K562 (cell line): Measurements from ENCODE around the gene CCNDBP1. TPM values are rescaled to one million over a fixed set of nuclear protein-coding genes. Genes with fewer than 3 reads are reported as not detected.

ENCODE experiments used
- BRCA1 ChIP-seq, 2 experiments: fragments of 450-650 bp in 1 of 2; sonication (generic) in 1 of 2; formaldehyde crosslinking in 1 of 2; IDR thresholded peaks; 2 replicates each; pipeline versions ENCODE4 v1.5.0 to v1.6.1; 2017 to 2020; ENCODE audit warnings: mild to moderate bottlenecking in 1 of 2, missing genetic modification reagents in 1 of 2
- DMBX1 ChIP-seq: fragments of 250-450 bp; sonication (Bioruptor Pico); IDR thresholded peaks from 2 replicates; pipeline ENCODE4 v1.8.0; 2022; ENCODE audit warnings: inconsistent platforms, mild to moderate bottlenecking, moderate library complexity, borderline replicate concordance
- JUN ChIP-seq, 2 experiments: sonication (generic) in 1 of 2; formaldehyde crosslinking in 1 of 2; IDR thresholded peaks; 2 replicates each; pipeline versions ENCODE4 v1.6.1 to v1.8.0; 2012 to 2022; ENCODE audit warnings: borderline replicate concordance in 2 of 2, mild to moderate bottlenecking in 2 of 2, improper control_type of control experiment in 1 of 2, low read depth in 1 of 2, low read length in 1 of 2, missing genetic modification reagents in 1 of 2
- MAFK ChIP-seq: IDR thresholded peaks from 2 replicates; pipeline ENCODE4 v1.6.1; 2011; ENCODE audit warnings: low read length, improper control_type of control experiment
- OTX1 ChIP-seq: fragments of 450-650 bp; formaldehyde crosslinking; IDR thresholded peaks from 2 replicates; pipeline ENCODE4 v1.4.0; 2022; ENCODE audit warnings: mild to moderate bottlenecking
- TCFL5 ChIP-seq: fragments of 250-450 bp; sonication (Bioruptor Pico); conservative IDR thresholded peaks from 2 replicates; pipeline ENCODE4 v1.6.1; 2021; ENCODE audit warnings: mild to moderate bottlenecking, moderate library complexity, matching md5 sums
- XRCC4 ChIP-seq: IDR thresholded peaks from one replicate; pipeline ENCODE4 v1.6.1; 2011; ENCODE audit not compliant: insufficient read depth, insufficient read length; ENCODE audit errors: extremely low read depth
- ZFPM2 ChIP-seq: fragments of 250-450 bp; sonication (Bioruptor Pico); IDR thresholded peaks from 2 replicates; pipeline ENCODE4 v1.5.1; 2022; ENCODE audit warnings: mild to moderate bottlenecking
- ZNF239 ChIP-seq: fragments of 250-450 bp; sonication (Bioruptor Pico); IDR thresholded peaks from 2 replicates; pipeline ENCODE4 v1.4.0; 2020; ENCODE audit warnings: mild to moderate bottlenecking
- ZNF75A ChIP-seq: fragments of 450-650 bp; formaldehyde crosslinking; IDR thresholded peaks from 2 replicates; pipeline ENCODE4 v1.4.0; 2020; ENCODE audit warnings: mild to moderate bottlenecking
- polyA plus RNA-seq, 8 experiments: library from polyadenylated mRNA; depleted of rRNA in 4 of 8; stranded (reverse) in 5 of 8; unstranded in 3 of 8; fragments of >200 nt; fragmentation: Nextera tagmentation in 2 of 8; fragmentation: Illumina TruSeq in 1 of 8; extraction: Ambion mirVana in 2 of 8; extraction: Trizol in 1 of 8; gene quantifications; 2 replicates each; pipeline versions ENCODE4 v1.2.1 to v1.2.3, GENCODE V29; 2011 to 2014; ENCODE audit warnings: inconsistent platforms in 1 of 8, missing spikeins in 1 of 8
- total RNA-seq, 7 experiments: library from RNA; depleted of rRNA in 6 of 7; stranded (reverse); fragments of >200 nt in 6 of 7; fragmentation: Illumina TruSeq in 2 of 7; extraction: Trizol in 2 of 7; gene quantifications; 2 replicates each; pipeline versions ENCODE4 v1.2.1 to v1.2.3, GENCODE V29; 2011 to 2021; ENCODE audit warnings: low replicate concordance in 1 of 7
- TF ChIP-seq, protein P1 (sequence below), 2 experiments: fragments of 450-650 bp in 1 of 2; sonication (generic) in 1 of 2; formaldehyde crosslinking; conservative IDR thresholded peaks; 2 replicates each; pipeline versions ENCODE4 v1.4.0 to v1.8.1; 2020 to 2022; ENCODE audit warnings: mild to moderate bottlenecking in 1 of 2, missing genetic modification reagents in 1 of 2
- TF ChIP-seq, protein P2 (sequence below), 2 experiments: IDR thresholded peaks; 2 replicates each; pipeline ENCODE4 v1.6.1; 2012; ENCODE audit warnings: improper control_type of control experiment in 2 of 2, low read depth in 2 of 2, low read length in 2 of 2, borderline replicate concordance in 1 of 2
- TF ChIP-seq, protein P3 (sequence below): fragments of 250-450 bp; sonication (Bioruptor Pico); IDR thresholded peaks from 2 replicates; pipeline ENCODE4 v1.4.0; 2020
- TF ChIP-seq, protein P4 (sequence below): fragments of 250-450 bp; sonication (Bioruptor Pico); IDR thresholded peaks from 2 replicates; pipeline ENCODE4 v1.9.0; 2021; ENCODE audit warnings: mild to moderate bottlenecking, inconsistent platforms

Gene CCNDBP1
- total and polyA plus RNA-seq, 9 of the 15 experiments (the other 6 are each of a cell fraction or from before 2014, with no cell fraction given): 37.0 to 111 (median 55.5) TPM

DNA sequence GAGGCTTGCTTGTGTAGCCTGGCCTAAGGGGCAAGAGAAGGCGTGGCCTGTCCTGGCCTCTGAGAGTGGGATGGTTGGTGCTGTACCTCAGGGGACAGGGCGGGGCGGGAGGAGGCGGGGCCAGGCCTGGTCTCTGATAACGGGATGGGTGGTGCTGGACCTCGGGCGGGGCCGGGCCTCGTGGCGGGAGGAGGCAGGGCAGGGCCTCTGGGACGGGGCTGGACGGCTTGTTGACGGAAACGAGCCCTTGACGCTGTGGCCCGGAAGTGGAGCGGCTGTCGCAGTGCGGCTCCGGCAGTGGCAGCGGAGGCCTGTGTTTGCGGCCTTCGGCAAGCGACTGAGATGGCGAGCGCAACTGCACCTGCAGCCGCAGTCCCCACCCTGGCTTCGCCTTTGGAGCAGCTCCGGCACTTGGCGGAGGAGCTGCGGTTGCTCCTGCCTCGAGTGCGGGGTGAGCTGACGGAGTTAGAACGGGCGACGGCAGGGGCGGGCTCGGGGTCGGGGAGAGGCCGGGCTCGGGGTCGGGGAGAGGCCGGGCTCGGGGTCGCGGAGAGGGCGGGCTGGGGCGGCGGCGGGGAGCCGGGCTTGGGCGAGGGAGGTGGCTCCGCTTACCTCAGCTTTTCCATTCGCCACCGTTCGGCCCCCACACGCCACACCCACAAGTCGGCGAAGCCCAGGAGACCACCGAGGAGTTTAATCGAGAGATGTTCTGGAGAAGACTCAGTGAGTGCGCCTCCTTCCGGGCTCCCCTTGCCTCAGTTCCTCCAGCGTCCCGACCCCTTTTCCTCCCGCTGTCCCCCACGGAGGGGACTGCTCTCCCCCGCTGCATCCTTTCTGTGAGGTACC lies at the start of gene CCNDBP1 (continued):
- TF ChIP-seq, protein P1, sequence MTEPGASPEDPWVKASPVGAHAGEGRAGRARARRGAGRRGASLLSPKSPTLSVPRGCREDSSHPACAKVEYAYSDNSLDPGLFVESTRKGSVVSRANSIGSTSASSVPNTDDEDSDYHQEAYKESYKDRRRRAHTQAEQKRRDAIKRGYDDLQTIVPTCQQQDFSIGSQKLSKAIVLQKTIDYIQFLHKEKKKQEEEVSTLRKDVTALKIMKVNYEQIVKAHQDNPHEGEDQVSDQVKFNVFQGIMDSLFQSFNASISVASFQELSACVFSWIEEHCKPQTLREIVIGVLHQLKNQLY (CRISPR knock-in tag; conservative IDR thresholded peaks at IDR 0.05): no peak; a peak in 1 of 4 replicates
- TF ChIP-seq, protein P2, sequence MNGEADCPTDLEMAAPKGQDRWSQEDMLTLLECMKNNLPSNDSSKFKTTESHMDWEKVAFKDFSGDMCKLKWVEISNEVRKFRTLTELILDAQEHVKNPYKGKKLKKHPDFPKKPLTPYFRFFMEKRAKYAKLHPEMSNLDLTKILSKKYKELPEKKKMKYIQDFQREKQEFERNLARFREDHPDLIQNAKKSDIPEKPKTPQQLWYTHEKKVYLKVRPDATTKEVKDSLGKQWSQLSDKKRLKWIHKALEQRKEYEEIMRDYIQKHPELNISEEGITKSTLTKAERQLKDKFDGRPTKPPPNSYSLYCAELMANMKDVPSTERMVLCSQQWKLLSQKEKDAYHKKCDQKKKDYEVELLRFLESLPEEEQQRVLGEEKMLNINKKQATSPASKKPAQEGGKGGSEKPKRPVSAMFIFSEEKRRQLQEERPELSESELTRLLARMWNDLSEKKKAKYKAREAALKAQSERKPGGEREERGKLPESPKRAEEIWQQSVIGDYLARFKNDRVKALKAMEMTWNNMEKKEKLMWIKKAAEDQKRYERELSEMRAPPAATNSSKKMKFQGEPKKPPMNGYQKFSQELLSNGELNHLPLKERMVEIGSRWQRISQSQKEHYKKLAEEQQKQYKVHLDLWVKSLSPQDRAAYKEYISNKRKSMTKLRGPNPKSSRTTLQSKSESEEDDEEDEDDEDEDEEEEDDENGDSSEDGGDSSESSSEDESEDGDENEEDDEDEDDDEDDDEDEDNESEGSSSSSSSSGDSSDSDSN (IDR thresholded peaks at IDR 0.05; ENCODE audit: borderline replicate concordance in 1 of 2, low read depth in 2 of 2, low read length in 2 of 2): peak in 1 of 2 experiments; percentile 76; a peak in 1 of 4 replicates
- TF ChIP-seq, protein P3, sequence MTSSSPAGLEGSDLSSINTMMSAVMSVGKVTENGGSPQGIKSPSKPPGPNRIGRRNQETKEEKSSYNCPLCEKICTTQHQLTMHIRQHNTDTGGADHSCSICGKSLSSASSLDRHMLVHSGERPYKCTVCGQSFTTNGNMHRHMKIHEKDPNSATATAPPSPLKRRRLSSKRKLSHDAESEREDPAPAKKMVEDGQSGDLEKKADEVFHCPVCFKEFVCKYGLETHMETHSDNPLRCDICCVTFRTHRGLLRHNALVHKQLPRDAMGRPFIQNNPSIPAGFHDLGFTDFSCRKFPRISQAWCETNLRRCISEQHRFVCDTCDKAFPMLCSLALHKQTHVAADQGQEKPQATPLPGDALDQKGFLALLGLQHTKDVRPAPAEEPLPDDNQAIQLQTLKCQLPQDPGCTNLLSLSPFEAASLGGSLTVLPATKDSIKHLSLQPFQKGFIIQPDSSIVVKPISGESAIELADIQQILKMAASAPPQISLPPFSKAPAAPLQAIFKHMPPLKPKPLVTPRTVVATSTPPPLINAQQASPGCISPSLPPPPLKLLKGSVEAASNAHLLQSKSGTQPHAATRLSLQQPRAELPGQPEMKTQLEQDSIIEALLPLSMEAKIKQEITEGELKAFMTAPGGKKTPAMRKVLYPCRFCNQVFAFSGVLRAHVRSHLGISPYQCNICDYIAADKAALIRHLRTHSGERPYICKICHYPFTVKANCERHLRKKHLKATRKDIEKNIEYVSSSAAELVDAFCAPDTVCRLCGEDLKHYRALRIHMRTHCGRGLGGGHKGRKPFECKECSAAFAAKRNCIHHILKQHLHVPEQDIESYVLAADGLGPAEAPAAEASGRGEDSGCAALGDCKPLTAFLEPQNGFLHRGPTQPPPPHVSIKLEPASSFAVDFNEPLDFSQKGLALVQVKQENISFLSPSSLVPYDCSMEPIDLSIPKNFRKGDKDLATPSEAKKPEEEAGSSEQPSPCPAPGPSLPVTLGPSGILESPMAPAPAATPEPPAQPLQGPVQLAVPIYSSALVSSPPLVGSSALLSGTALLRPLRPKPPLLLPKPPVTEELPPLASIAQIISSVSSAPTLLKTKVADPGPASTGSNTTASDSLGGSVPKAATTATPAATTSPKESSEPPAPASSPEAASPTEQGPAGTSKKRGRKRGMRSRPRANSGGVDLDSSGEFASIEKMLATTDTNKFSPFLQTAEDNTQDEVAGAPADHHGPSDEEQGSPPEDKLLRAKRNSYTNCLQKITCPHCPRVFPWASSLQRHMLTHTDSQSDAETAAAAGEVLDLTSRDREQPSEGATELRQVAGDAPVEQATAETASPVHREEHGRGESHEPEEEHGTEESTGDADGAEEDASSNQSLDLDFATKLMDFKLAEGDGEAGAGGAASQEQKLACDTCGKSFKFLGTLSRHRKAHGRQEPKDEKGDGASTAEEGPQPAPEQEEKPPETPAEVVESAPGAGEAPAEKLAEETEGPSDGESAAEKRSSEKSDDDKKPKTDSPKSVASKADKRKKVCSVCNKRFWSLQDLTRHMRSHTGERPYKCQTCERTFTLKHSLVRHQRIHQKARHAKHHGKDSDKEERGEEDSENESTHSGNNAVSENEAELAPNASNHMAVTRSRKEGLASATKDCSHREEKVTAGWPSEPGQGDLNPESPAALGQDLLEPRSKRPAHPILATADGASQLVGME (CRISPR knock-in tag): 0 out of 2 replicates have a peak, but pooled peaks have one; percentile 50
- TF ChIP-seq MAFK (0 out of 2 replicates have a peak, but pooled peaks have one; percentile 1), JUN (IDR thresholded peaks at IDR 0.05; ENCODE audit: borderline replicate concordance, low read depth, low read length) (peak; percentile 72; the same call in 1 of the 2 replicates), JUN (CRISPR knock-in tag; IDR thresholded peaks at IDR 0.05; ENCODE audit: borderline replicate concordance) (no peak), DMBX1 (CRISPR knock-in tag) (no peak), ZNF75A (CRISPR knock-in tag) (no peak), XRCC4 (no peak), TCFL5 (CRISPR knock-in tag) (no peak), ZFPM2 (CRISPR knock-in tag) (no peak), BRCA1 (IDR thresholded peaks at IDR 0.05) (no peak), BRCA1 (CRISPR knock-in tag; IDR thresholded peaks at IDR 0.05) (no peak), ZNF239 (CRISPR knock-in tag) (no peak), OTX1 (0 out of 2 replicates have a peak, but pooled peaks have one; percentile 35)
- TF ChIP-seq, protein P4, sequence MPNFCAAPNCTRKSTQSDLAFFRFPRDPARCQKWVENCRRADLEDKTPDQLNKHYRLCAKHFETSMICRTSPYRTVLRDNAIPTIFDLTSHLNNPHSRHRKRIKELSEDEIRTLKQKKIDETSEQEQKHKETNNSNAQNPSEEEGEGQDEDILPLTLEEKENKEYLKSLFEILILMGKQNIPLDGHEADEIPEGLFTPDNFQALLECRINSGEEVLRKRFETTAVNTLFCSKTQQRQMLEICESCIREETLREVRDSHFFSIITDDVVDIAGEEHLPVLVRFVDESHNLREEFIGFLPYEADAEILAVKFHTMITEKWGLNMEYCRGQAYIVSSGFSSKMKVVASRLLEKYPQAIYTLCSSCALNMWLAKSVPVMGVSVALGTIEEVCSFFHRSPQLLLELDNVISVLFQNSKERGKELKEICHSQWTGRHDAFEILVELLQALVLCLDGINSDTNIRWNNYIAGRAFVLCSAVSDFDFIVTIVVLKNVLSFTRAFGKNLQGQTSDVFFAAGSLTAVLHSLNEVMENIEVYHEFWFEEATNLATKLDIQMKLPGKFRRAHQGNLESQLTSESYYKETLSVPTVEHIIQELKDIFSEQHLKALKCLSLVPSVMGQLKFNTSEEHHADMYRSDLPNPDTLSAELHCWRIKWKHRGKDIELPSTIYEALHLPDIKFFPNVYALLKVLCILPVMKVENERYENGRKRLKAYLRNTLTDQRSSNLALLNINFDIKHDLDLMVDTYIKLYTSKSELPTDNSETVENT (CRISPR knock-in tag): peak; percentile 76; the same call in 1 of the 2 replicates
